GM12878 (cell line): ENCODE results near the gene RTN4RL1.

Experiments used
- ATF7 ChIP-seq: fragments of 450-650 bp; IDR thresholded peaks from 2 replicates; pipeline ENCODE4 v1.6.1; 2016; ENCODE audit warnings: low read depth, mild to moderate bottlenecking
- CREB1 ChIP-seq: IDR thresholded peaks from 2 replicates; pipeline ENCODE4 v1.6.1; 2012; ENCODE audit warnings: low read depth, mild to moderate bottlenecking, inconsistent platforms
- DPF2 ChIP-seq: fragments of 450-650 bp; IDR thresholded peaks from 2 replicates; pipeline ENCODE4 v1.6.1; 2017; ENCODE audit warnings: mild to moderate bottlenecking
- ESRRA ChIP-seq: IDR thresholded peaks from 2 replicates; pipeline ENCODE4 v1.6.1; 2012; ENCODE audit warnings: mild to moderate bottlenecking, low read length, improper control_type of control experiment
- NR2C2 ChIP-seq: IDR thresholded peaks from 2 replicates; pipeline ENCODE4 v1.6.1; 2011; ENCODE audit warnings: borderline replicate concordance, low read depth; ENCODE audit not compliant: control insufficient read depth, insufficient read length
- SREBF2 ChIP-seq: IDR thresholded peaks from 2 replicates; pipeline ENCODE4 v1.6.1; 2012; ENCODE audit warnings: mild to moderate bottlenecking, low read length
- TCF12 ChIP-seq: IDR thresholded peaks from 2 replicates; pipeline ENCODE4 v1.6.1; 2011; ENCODE audit warnings: low read depth, mild to moderate bottlenecking, low read length
- TF ChIP-seq, protein P1 (sequence below): IDR thresholded peaks from 2 replicates; pipeline ENCODE4 v1.6.1; 2012; ENCODE audit warnings: low read depth, low read length, improper control_type of control experiment
- TF ChIP-seq, protein P2 (sequence below), 3 experiments: IDR thresholded peaks in 2 of 3; conservative IDR thresholded peaks in 1 of 3; 2 replicates each; pipeline ENCODE4 v1.5.1; 2011; ENCODE audit warnings: low read depth in 3 of 3, low read length in 3 of 3, mild to moderate bottlenecking in 3 of 3, control low read depth in 2 of 3, moderate library complexity in 2 of 3, inconsistent platforms in 1 of 3, mixed read lengths in 1 of 3; ENCODE audit not compliant: control insufficient read depth in 2 of 3, insufficient read depth in 1 of 3; ENCODE audit errors: extremely low read depth in 1 of 3
- TF ChIP-seq, protein P3 (sequence below): IDR thresholded peaks from 2 replicates; pipeline ENCODE4 v1.6.1; 2011; ENCODE audit warnings: mild to moderate bottlenecking, low read depth, low read length, moderate library complexity; ENCODE audit not compliant: insufficient replicate concordance

GRCh38 chr17:1965556-1966273, 59.4 kb downstream of the RTN4RL1 start:
- TF ChIP-seq SREBF2 (no peak), NR2C2 (no peak), DPF2 (no peak), TCF12 (no peak), CREB1 (no peak), ESRRA (no peak), ATF7 (no peak)
- TF ChIP-seq, protein P1, sequence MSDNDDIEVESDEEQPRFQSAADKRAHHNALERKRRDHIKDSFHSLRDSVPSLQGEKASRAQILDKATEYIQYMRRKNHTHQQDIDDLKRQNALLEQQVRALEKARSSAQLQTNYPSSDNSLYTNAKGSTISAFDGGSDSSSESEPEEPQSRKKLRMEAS, result no peak
- TF ChIP-seq, protein P2, sequence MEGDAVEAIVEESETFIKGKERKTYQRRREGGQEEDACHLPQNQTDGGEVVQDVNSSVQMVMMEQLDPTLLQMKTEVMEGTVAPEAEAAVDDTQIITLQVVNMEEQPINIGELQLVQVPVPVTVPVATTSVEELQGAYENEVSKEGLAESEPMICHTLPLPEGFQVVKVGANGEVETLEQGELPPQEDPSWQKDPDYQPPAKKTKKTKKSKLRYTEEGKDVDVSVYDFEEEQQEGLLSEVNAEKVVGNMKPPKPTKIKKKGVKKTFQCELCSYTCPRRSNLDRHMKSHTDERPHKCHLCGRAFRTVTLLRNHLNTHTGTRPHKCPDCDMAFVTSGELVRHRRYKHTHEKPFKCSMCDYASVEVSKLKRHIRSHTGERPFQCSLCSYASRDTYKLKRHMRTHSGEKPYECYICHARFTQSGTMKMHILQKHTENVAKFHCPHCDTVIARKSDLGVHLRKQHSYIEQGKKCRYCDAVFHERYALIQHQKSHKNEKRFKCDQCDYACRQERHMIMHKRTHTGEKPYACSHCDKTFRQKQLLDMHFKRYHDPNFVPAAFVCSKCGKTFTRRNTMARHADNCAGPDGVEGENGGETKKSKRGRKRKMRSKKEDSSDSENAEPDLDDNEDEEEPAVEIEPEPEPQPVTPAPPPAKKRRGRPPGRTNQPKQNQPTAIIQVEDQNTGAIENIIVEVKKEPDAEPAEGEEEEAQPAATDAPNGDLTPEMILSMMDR (IDR thresholded peaks at IDR 0.05 in 2 of 3, conservative IDR thresholded peaks at IDR 0.05 in 1 of 3; ENCODE audit: control insufficient read depth in 2 of 3, extremely low read depth in 1 of 3, insufficient read depth in 1 of 3, low read depth in 3 of 3, low read length in 3 of 3), result no peak
- TF ChIP-seq, protein P3, sequence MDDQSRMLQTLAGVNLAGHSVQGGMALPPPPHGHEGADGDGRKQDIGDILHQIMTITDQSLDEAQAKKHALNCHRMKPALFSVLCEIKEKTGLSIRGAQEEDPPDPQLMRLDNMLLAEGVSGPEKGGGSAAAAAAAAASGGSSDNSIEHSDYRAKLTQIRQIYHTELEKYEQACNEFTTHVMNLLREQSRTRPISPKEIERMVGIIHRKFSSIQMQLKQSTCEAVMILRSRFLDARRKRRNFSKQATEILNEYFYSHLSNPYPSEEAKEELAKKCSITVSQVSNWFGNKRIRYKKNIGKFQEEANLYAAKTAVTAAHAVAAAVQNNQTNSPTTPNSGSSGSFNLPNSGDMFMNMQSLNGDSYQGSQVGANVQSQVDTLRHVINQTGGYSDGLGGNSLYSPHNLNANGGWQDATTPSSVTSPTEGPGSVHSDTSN, result no peak
